IPS DF 4.7 (cell line): ENCODE results near the gene NFKBIB.
A peak's percentile ranks its signal among the peaks of the same experiment; 100 is the strongest.
"Not testable (repeated sequence)": the region's sequence is repeated elsewhere in the genome, so short reads cannot be mapped to it uniquely, and the experiment has no call there.

Experiments used
- DNase-seq: peaks from one replicate; pipeline ENCODE4 v3.0.0-alpha.2; 2013; ENCODE audit warnings: low spot score; ENCODE audit errors: extremely low read depth

NFKBIB gene

DNA sequence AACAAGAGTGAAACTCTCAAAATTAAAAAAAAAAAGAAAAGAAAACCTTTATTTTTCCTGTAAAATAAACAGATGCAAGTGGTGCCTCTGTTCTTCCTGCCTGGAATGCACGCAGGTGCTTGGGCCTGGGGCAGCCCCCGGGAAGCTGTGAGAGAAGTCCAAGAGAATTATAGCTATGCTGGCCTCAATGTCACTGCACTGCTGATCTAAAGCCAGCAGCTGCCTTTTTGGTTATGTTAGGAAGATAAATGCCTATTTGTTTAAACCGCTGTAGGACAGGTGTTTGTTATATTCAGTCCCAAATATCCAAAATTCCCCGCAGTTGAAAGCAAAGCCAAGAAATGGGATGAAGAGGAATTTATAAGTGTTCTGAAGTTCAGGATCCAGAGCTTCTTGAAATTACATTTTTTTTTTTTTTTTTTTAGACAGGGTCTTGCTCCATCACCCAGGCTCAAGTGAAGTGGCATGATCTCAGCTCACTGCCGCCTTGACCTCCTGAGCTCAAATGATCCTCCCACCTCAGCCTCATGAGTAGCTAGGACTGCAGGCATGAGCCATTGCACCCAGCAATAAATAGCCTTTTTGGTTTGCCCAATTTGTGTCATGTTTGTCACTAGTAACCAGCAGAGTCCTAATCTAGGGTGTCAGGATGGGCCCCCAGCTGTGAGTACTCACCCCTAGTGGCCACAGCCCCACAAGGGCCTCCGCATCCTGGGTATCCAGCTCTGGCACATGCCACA, 23.9 kb upstream of the NFKBIB start:
- DNase-seq: no peak

DNA sequence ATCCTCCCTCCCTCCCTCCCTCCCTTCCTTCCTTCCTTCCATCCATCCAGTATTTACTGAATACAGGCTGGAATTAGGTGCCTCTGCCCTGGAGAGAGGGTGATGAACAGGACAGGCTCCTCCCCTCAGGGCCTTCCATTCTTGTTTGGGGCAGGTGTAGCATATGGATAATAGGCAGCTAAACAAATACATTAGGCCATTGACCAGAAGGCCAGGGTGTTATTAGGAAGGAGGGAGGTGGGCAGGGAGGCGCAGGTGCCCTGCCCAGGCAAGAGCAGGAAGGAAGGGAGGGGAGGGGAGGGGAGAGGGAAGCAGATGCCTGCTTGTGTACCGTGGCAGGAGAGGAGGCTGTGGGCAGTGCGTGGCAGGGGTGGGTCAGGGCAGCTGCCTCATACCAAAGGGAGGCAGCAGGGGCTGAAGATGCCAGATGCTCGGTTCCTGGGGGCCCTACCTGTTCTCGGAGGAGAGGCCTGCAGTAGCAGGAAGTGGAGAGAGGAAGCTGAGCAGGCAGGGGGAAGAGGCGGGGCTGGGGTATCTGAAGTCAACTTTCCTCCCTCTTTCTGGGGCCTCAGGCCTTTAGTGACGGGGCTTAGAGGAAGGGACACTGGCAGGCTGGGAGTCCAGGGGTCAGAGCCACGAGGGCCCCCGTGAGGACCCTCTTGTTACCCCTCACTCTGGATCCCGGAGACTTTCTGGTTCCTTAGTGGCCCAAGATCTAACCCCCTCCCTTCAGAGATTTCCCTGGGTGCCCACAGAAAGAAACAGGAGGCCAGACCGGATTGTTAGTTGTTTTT, 21.8 kb upstream of the NFKBIB start, which contains the start of gene RINL:
TSS of gene RINL (minus strand) at position 495 of the 794 bp plus-strand sequence. CDS start 1,533 bp downstream, outside the sequence.
- no peak for DNase-seq

DNA sequence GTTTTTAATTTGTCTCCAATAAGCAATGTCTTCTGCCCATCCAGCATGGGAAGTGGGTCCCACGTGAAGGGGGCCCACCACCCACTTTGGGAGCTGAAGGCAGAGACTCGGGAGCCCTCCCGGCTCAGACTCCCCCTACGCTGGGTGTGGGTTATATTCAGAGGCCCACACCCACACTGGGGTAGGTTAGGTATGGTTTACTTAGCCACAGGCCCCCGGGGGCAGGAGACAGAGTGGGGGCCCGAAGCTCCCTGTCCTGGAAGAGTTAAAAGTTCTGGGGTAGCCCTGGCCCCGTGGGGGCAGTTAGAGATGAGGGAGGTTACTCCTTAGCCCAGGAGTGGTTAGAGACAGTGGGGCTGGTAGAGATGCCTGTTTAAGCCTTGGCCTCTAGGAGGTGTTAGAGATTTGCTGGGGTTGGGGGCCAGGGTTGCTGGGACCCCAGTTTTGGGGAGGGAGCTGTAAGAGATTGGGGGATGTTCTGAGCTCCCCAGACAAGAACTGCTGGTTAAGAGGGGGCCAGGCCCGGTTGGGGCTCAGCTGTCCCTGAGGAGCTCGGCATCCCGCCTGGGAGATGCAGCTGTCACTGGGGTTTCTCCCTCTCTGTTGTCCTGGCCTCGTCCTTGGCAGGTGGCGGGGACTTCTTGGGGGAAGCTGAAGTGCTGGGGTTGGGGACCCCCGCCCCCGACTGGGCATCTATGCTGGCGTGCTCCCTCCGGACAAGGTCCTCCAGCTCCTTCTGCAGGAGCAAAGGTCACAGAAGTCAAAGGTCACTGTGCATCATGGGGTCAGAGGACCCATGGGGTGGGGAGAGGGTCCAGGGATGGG, 21.0 kb upstream of the NFKBIB start:
- DNase-seq: no peak

DNA sequence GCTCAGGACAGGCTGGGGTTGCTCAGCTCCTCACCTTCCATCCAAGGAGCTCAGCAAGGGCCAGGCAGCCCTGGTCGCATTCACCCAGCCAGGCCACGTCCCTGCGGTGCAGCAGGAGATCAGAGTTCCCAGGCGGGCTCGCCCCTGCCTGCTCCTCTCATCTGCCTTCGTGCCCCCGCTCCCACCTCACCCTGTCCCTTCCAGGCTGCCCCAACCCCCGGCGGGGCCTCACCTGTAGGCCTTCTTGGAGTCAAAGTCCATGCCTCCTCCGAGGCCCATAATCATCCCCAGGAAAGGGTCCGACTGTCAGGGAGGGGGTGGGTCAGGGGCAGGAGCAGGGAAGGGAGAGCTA, 20.4 kb upstream of the NFKBIB start:
- no peak for DNase-seq

DNA sequence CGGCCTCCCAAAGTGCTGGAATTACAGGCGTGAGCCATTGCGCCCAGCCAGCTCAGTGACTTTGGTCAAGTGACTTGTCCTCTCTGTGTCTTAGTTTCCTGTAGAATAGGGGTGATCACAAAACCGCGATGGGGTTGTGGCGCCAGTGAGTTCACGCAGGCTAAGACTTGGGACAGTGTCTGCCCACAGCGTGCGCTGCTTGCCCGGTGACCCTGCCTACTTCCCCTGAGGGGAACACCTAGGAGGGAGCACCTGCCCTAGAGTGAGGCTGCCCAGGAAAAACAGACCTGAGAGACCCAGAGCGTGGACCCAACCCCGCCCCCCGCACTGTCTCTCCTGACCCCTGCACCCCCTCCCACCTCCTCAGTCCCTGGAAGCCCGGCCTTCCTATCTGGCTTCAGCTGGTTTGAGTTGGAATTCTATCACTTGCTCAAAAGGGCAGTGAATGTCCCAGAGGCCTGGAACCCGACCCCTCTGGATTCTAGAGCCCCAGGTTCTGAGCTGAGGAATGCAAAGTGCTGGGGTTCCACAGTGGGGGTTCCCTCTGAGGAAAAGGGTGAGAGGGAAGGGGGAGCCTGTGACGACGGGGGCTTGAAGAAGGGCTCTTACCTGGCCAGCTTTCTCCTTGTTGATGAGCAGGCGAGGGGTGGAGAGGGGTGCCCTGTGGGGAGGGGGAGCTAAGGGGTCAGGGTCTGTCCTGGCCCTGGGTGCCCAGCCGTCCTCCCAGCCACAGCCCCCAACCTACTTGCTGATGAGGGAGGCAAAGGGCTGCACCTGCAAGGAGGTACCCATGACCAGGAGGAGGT, 19.5 kb upstream of the NFKBIB start:
- DNase-seq: no peak

DNA sequence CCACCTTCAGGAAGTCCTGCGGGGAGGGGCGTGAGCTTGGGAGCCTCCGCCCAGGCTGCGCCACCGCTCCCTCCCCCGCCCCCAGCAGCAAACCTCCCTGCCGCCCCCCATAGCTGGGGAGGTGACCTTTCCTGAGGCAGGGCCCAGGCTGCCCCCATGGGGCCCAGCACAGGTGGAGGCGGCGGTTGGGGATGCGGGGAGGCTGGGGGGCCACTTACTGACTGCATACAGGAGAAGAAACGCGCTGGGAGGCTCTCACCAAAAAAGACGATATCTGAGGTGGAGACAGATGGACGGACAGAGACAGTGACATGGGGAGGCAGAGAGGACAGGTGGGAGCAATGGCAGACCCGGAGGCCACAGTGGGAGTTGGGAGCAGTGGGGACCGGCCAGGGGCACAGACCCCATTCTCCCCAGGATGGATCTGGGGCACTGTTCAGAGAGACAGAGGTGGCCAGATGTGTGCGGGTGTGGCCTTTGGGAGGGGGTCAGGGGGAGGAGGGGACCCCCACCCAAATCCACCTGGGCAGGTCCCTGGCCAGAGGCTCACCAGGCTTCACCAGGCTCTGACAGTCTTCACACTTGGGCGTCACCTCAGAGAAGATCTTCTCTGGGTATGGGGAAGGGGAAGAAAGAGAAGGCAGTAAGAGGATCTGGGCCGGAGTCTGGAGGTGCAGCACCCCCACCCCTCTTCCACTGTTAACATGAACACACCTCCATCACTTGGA, 18.7 kb upstream of the NFKBIB start:
- DNase-seq: no peak

DNA sequence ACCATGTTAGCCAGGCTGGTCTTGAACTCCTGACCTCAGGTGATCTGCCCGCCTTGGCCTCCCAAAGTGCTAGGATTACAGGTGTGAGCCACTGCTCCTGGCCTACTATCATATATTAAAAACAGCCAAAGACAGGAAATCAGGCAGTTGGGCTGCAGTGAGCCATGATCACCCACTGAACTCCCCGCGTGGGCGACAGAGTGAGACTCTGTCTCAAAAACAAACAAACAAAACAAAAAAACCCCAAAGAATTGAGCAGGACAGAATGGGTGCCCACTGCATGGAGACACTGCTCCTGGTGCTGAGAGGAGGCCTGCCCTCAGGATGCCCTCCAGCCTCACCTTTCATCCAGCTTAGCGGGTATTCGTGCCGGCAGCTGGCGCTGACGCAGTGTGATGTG, 16.5 kb upstream of the NFKBIB start:
- no peak for DNase-seq

DNA sequence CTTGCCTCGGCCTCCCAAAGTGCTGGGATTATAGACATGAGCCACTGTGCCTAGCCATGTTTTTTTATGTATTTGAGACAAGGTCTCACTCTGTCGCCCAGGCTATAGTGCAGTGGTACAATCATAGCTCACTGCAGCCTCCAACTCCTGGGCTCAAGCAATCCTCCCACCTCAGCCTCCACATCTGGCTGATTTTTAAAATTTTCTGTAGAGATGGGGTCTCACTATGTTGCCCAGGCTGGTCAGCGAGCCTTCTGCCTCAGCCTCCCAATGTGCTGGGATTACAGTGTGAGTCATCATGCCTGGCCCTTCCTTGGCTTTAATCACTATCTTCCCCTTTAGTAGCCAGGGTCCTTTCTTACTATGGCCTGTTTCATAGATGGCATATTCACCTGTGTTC, 15.1 kb upstream of the NFKBIB start:
- DNase-seq: not testable (repeated sequence)

DNA sequence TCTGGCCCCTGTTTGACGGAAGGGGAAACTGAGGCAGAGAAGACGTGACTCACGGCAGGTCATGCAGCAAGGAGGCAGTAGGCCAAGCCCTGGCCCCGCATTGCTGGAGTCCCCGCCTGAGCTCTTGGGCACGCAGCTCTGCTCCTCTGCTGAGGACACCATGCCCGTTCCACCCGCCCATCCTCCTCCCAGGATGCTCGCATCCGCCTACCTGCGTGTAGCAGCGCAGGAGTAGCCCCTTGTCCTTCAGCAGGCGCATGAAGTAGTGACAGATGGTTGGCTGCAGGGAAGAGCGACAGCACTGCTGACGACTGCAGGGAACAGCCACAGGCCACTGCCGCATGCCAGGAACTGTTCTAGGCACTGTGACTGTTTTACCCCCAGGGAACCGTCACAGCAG, 10.9 kb upstream of the NFKBIB start:
- no peak for DNase-seq

DNA sequence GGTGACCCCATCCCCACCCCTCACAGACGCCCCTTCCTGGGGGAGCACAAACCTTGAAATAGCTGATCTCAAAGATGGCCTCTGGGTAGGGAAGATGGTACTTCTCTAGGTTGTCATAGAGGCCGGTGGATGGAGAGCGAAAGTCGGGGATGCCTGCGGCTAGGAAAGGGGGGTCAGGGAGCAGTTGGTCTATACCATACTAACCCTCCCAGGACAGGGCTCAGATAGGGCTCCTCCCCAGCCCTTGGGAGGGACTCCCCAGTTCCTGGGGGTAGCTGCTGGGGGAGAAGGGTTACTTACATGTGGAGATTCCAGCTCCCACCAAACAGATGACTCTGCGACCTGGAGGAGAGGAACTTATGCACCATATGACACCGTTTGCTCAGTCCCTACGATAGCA, 10.0 kb upstream of the NFKBIB start:
- no peak for DNase-seq

DNA sequence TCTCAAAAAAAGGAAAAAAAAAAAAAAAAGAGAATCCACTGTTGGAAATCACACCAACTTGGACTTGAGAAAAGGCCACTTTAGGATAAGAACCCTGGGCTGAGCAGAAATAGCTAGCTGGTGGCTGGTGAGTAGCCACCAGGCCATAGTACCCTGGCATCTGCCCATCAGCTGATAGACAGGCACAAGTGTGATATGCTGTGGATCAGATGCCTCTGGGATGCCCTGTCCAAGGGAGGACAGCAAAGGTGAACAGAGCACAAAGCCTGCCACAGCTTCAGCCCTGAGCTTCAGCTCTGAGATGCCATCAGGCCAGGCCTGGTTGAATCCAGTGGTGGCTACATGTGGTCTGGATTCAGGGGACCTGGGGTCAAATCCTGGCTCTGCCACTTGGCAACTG, 9.1 kb upstream of the NFKBIB start:
- DNase-seq: no peak

DNA sequence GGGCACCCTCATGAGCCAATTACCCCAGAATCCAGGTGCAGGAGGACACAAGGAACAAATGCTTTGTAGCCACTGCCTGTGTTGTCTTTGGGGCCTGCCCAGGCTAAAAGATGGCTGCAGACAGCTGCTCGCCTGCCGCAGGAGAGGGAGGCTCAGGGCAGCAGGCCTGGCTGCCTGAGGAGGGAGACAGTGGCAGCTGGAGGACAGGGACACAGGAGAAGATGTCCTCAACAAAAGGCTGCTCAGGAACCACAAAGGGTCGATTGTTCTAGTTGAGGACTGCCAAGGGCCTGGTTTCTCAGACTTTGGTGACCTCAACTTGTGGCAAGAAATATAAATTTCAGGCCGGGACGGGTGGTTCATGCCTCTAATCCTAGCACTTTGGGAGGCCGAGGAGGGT, 8.0 kb upstream of the NFKBIB start:
- DNase-seq: no peak

DNA sequence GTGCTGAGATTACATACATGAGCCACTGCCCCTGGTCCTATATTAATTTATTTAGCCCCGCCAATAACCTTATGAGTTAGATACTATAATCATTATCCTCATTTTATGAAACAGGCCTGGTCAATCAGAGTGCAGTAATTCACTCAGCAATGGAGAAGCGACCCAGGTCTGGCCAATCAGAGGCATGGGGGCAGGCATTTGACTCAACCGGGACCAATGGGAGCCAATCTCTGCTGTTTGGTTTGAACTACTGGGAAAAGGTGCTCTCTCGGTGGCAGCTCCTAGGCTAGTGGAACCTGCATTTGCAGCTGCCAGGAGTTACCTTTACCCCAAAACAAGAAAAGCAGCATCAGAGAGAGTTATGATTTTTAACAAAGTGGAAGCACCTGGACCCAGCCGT, 6.9 kb upstream of the NFKBIB start:
- DNase-seq: no peak

DNA sequence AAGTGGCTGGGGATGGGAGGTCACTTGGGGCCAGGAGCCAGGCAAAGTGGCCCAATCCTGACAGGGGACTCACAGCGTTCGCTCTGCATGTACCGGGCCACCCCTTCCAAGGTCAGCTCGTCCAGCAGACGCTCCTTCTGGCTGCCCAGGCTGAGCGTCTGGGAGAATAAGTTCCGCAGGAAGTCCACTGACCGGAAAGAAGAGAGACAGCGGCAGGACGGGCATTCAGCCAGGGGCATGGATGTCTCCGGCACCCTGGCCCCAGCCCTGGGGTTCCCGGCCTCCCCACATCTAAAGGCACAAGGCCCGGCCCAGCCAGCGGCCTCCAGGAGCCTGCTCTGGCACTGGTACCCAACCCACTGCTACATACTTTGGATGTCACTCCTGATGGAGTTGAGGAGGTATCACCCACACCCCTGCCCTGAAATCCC, 6.4 kb upstream of the NFKBIB start:
- no peak for DNase-seq

DNA sequence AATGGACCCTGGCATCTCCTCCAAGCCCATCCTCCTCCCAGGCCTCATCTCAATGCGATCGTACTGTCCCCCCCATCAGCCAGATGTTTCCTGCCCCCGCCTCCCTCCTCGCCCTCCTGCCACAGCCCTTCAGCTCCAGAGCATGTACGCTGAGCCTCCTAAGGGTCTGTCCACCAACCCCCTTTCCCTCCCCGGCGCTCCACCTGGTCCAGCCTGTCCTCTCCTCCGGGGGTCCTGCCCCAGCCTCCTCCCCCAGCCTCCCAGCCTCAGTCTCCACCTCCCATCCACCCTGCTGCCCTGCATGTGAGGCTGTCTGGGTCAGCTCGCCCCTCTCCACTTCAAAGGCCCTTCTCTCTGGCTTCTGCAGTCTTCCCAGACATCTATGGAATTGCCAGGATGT, 4.8 kb upstream of the NFKBIB start:
- no peak for DNase-seq

DNA sequence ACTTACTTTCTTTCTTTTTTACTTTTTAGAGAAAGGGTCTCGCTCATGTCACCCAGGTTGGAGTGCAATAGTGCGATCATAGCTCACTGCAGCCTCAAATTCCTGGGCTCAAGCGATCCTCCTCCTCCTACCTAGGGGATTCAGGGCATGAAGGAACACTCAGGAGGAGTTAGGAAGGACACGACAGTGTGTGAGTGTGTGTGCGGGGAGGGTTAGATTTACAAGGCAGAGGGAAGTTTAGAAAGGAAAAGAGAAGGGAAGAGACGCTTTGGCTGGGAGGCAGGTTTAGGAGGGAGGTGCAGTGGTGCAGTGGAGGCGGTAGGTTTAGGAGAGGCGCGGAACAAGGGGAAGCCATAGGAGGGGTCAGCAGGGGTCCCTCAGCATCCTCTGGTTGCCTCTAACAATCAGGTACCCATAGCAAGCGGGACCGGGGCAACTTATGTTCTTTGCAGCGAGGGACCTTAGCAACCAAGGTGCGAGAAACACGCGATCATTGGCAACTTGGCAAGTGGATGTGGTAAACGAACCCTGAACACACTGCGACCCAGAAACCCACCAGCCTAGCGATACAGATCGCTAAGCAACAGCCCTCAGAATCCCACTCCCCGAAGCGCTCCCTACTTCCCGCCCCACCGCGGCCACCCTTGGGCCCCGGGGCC, 852 bp upstream of the NFKBIB start:
- DNase-seq: no peak

DNA sequence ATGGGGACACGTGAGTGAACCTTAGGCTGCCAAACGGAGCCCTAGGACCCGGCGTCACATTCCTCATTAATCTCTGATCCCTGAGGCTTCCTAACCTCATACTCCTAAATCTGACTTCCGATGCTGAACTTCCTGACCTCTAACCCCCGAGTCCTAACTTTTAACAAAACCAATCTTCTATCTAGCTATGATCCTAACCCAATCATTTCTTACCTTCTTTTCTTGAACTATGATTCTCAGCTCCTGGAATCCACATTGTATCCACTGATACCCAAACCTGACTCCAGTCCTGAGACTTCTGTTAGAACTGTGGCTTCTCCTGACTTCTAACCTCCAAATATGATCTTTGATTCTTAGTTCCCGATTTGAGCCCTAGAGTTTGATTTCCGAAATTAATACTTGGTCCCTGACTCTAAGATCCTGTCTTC, 447 bp downstream of the NFKBIB start:
- peak; percentile 28 for DNase-seq

DNA sequence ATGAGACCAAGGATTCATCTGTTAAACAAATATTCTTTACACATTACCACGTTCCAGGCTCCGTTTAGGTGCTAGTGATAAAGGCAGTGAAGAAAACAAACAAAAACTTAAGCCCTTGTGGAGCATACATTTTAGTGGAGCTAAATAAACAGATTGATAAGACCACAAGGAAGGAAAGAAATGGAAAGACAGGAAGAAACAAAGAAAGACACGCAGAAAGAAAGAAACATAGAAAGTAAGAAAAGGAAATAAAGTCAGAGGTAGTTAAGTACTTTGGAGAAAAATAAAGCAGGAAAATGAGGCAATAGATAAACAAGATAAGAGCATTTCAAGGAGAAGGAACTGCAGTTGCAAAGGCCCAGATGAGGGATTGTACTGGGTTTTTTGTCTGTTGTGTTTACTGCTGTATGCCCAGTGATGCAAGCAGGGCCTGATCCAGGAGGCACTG, 998 bp downstream of the NFKBIB start:
- no peak for DNase-seq

DNA sequence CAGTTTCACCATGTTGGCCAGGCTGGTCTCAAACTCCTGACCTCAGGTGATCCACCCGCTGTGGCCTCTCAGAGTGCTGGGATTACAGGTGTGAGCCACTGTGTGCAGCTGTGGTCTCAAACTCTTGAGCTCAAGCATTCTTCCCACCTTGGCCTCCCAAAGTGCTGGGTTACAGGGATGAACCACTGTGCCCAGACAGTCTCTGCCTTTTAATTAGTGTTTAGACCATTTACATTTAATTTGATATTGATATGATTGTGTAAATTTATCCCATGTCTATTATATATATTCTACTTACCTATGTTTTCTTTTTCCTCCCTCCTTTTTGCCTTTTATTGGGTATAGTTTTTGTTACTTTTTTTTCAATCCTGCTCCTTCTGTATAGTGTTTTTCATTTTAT, 1.9 kb downstream of the NFKBIB start:
- DNase-seq: no peak
